ENCODE results near the gene HSD17B10. TPM values are rescaled to one million over a fixed set of nuclear protein-coding genes. Genes with fewer than 3 reads are reported as not detected.
"Not testable (repeated sequence)": the region's sequence is repeated elsewhere in the genome, so short reads cannot be mapped to it uniquely, and the experiment has no call there.

HSD17B10 gene
- 69.0 and 84.7 TPM in 2 replicates for total RNA-seq (2012; rRNA removed)

DNA sequence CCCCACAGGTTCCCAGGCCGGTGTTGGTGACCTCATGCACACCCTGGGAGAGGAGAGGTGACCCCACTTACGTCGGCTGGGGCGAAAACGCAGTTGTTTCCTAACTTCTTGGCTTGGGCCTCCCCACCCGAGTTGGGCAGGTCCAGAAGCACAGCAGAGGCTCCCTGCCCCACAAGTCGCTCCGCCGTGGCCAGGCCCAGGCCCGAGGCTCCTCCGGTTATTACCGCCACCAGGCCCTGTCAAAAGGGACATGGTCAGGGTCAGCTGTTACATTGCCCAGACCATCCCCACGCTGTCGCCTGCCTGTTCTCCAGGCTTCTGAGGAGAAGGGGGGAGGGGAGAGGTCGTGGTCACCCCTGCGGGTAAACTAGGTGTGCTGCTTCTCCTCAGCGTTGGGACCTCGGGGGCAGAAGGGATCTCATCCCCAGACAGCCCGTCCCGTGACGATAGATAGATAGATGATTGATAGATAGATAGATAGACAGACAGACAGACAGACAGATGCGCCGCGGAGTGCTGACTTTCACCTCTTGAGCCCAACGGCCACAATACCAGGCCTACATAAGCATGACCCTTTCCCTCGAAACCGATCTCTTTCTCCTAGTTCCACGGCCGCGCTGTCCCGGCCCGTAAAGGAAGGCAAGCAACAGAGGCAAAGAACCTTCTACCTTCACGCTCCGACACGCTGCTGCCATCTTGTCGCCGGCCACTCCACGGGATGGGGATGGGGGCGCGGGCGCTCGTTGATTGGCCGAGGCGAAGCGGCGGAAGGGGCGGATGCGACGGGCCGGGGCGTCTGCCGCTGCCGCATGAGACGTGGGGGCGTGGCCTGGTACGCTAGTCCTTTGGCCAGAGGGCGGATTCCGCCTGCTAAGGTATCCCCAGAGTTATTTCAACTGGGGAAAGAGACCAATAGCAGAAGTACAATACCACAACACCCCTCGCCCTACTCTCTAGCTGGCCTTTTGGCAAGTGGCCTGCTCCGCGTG lies at the start of gene HSD17B10:
Gene HSD17B10, minus strand, starts transcription at position 720 of the 989 bp plus-strand sequence. Its CDS starts 25 bp downstream, at position 695.
- Histone ChIP-seq H3K36me3 (ENCODE audit: insufficient read depth, low read length) (no peaks in the 10 kb centered on the region), H3K4me3 (ENCODE audit: low read length) (peak within 1 kb of the TSS; percentile 89), H3K9ac (ENCODE audit: low read depth, low read length) (peak within 1 kb of the TSS; percentile 93), H3K4me2 (ENCODE audit: low read length) (peak within 1 kb of the TSS; percentile 82), H3K4me1 (ENCODE audit: control insufficient read depth, insufficient read depth, low read length) (peaks cover 4% of the 10 kb centered on the region), H3K27me3 (ENCODE audit: control insufficient read depth, insufficient read depth, low read length) (peaks cover 32% of the 10 kb centered on the region), H3K9me3 (replicated peaks; ENCODE audit: low read length) (no peaks in the 10 kb centered on the region)

GRCh38 chrX:53483416-53483815 lies 49.2 kb upstream of the HSD17B10 start:
- no peak overlapping the region for H3K4me2 ChIP-seq (ENCODE audit: low read length)
- H3K27me3 ChIP-seq (ENCODE audit: control insufficient read depth, insufficient read depth, low read length), result peaks cover 47% of the 10 kb centered on the region
- no peaks in the 10 kb centered on the region for H3K4me1 ChIP-seq (ENCODE audit: control insufficient read depth, insufficient read depth, low read length)
- H3K4me3 ChIP-seq (ENCODE audit: low read length), result no peak overlapping the region
- H3K9ac ChIP-seq (ENCODE audit: low read depth, low read length), result no peak overlapping the region
- H3K36me3 ChIP-seq (ENCODE audit: insufficient read depth, low read length), result no peaks in the 10 kb centered on the region
- no peaks in the 10 kb centered on the region for H3K9me3 ChIP-seq (replicated peaks; ENCODE audit: low read length)

GRCh38 chrX:53481816-53482465 lies 47.8 kb upstream of the HSD17B10 start:
- peak overlapping the region; percentile 18 for H3K4me2 ChIP-seq (ENCODE audit: low read length)
- H3K36me3 ChIP-seq (ENCODE audit: insufficient read depth, low read length), result no peaks in the 10 kb centered on the region
- H3K9ac ChIP-seq (ENCODE audit: low read depth, low read length), result no peak overlapping the region
- no peaks in the 10 kb centered on the region for H3K9me3 ChIP-seq (replicated peaks; ENCODE audit: low read length)
- H3K4me3 ChIP-seq (ENCODE audit: low read length), result no peak overlapping the region
- peaks cover 42% of the 10 kb centered on the region for H3K27me3 ChIP-seq (ENCODE audit: control insufficient read depth, insufficient read depth, low read length)
- peaks cover 4% of the 10 kb centered on the region for H3K4me1 ChIP-seq (ENCODE audit: control insufficient read depth, insufficient read depth, low read length)

GRCh38 chrX:53481093-53481492 lies 46.9 kb upstream of the HSD17B10 start:
- H3K9ac ChIP-seq (ENCODE audit: low read depth, low read length), result no peak overlapping the region
- H3K36me3 ChIP-seq (ENCODE audit: insufficient read depth, low read length), result no peaks in the 10 kb centered on the region
- H3K9me3 ChIP-seq (replicated peaks; ENCODE audit: low read length), result no peaks in the 10 kb centered on the region
- H3K4me3 ChIP-seq (ENCODE audit: low read length), result no peak overlapping the region
- H3K4me1 ChIP-seq (ENCODE audit: control insufficient read depth, insufficient read depth, low read length), result peaks cover 11% of the 10 kb centered on the region
- H3K4me2 ChIP-seq (ENCODE audit: low read length), result no peak overlapping the region
- peaks cover 42% of the 10 kb centered on the region for H3K27me3 ChIP-seq (ENCODE audit: control insufficient read depth, insufficient read depth, low read length)

- H3K36me3 ChIP-seq (ENCODE audit: insufficient read depth, low read length), result no peaks in the 10 kb centered on the region
- H3K27me3 ChIP-seq (ENCODE audit: control insufficient read depth, insufficient read depth, low read length), result peaks cover 34% of the 10 kb centered on the region
- H3K4me1 ChIP-seq (ENCODE audit: control insufficient read depth, insufficient read depth, low read length), result peaks cover 17% of the 10 kb centered on the region
- H3K9ac ChIP-seq (ENCODE audit: low read depth, low read length), result no peak overlapping the region
- H3K9me3 ChIP-seq (replicated peaks; ENCODE audit: low read length), result no peaks in the 10 kb centered on the region
- H3K4me3 ChIP-seq (ENCODE audit: low read length), result no peak overlapping the region
- H3K4me2 ChIP-seq (ENCODE audit: low read length), result no peak overlapping the region
Observed at GRCh38 chrX:53479301-53479700, 45.1 kb upstream of the HSD17B10 start.

GRCh38 chrX:53476371-53476770 lies 42.2 kb upstream of the HSD17B10 start:
- no peaks in the 10 kb centered on the region for H3K36me3 ChIP-seq (ENCODE audit: insufficient read depth, low read length)
- H3K27me3 ChIP-seq (ENCODE audit: control insufficient read depth, insufficient read depth, low read length), result peaks cover 29% of the 10 kb centered on the region
- peak overlapping the region; percentile 53 for H3K4me2 ChIP-seq (ENCODE audit: low read length)
- H3K9me3 ChIP-seq (replicated peaks; ENCODE audit: low read length), result no peaks in the 10 kb centered on the region
- no peak overlapping the region for H3K4me3 ChIP-seq (ENCODE audit: low read length)
- H3K9ac ChIP-seq (ENCODE audit: low read depth, low read length), result no peak overlapping the region
- peaks cover 23% of the 10 kb centered on the region for H3K4me1 ChIP-seq (ENCODE audit: control insufficient read depth, insufficient read depth, low read length)

DNA sequence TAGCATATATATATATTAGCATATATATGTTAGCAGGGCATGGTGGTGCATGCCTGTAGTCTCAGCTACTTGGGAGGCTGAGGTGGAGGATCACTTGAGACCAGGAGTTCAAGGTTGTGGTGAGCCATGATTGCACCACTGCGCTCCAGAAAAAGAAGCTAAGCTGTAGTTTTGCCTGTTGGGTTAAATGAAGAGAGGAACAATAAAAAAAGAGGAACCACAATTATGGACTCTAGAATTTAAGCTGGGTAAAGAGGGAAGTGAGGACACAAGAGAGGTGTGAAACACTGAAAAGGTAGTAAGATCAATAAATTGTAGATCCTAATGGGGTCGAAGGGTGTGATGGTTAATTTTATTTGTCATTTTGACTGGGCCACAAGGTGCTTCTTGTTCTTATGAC lies 40.5 kb upstream of the HSD17B10 start:
- Histone ChIP-seq H3K4me3 (ENCODE audit: low read length) (no peak overlapping the region), H3K4me2 (ENCODE audit: low read length) (no peak overlapping the region), H3K9me3 (replicated peaks; ENCODE audit: low read length) (no peaks in the 10 kb centered on the region), H3K9ac (ENCODE audit: low read depth, low read length) (no peak overlapping the region), H3K36me3 (ENCODE audit: insufficient read depth, low read length) (no peaks in the 10 kb centered on the region), H3K4me1 (ENCODE audit: control insufficient read depth, insufficient read depth, low read length) (peaks cover 23% of the 10 kb centered on the region), H3K27me3 (ENCODE audit: control insufficient read depth, insufficient read depth, low read length) (peaks cover 27% of the 10 kb centered on the region)

DNA sequence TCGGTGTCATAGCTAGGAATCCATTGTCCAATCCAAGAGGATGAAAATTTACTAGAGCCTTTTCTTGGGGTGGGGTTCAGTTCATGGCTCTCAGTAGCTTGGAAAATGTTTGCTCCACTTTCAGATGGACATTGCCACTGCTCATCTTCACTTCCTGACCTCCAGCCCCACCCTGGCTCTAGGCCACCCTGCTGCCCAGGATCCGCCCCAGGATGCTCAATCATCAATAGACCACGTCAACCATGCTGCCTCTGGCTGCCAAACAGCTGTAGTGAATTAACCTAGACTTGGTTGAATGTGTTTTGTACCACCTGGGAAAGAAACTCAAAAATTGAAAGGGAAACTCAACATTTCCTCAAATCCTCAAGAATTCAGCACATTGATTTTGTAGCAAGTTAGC lies 37.2 kb upstream of the HSD17B10 start:
- Histone ChIP-seq H3K9me3 (replicated peaks; ENCODE audit: low read length) (no peaks in the 10 kb centered on the region), H3K36me3 (ENCODE audit: insufficient read depth, low read length) (no peaks in the 10 kb centered on the region), H3K27me3 (ENCODE audit: control insufficient read depth, insufficient read depth, low read length) (peaks cover 26% of the 10 kb centered on the region), H3K4me3 (ENCODE audit: low read length) (no peak overlapping the region), H3K4me2 (ENCODE audit: low read length) (no peak overlapping the region), H3K4me1 (ENCODE audit: control insufficient read depth, insufficient read depth, low read length) (peaks cover 15% of the 10 kb centered on the region), H3K9ac (ENCODE audit: low read depth, low read length) (no peak overlapping the region)

- H3K4me1 ChIP-seq (ENCODE audit: control insufficient read depth, insufficient read depth, low read length); H3K4me3 ChIP-seq (ENCODE audit: low read length); H3K4me2 ChIP-seq (ENCODE audit: low read length); H3K9me3 ChIP-seq (replicated peaks; ENCODE audit: low read length); H3K9ac ChIP-seq (ENCODE audit: low read depth, low read length); H3K36me3 ChIP-seq (ENCODE audit: insufficient read depth, low read length): not testable (repeated sequence)
- H3K27me3 ChIP-seq (ENCODE audit: control insufficient read depth, insufficient read depth, low read length), result peaks cover 23% of the 10 kb centered on the region
Observed at GRCh38 chrX:53468659-53469058, 34.5 kb upstream of the HSD17B10 start.

DNA sequence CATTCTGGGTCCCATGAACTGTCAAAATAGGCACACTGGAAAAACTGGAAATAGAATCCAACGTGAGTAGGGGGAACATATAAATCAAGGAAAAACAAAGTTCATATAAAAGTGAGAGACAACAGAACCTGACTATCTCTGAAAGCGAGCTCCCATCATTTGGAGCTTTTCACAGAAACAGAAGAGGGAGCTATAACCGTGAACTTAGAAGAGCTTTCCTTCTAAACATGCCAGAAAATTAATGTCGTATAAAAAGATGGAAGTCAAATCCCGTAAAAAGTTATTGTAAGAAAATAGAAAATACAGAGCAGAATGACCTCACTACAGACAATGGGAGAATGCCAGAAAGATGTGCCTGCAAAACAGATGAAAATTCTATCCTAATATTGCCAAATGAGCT lies 23.9 kb upstream of the HSD17B10 start:
- Histone ChIP-seq H3K27me3 (ENCODE audit: control insufficient read depth, insufficient read depth, low read length) (peaks cover 11% of the 10 kb centered on the region), H3K9me3 (replicated peaks; ENCODE audit: low read length) (no peaks in the 10 kb centered on the region), H3K4me3 (ENCODE audit: low read length) (no peak overlapping the region), H3K36me3 (ENCODE audit: insufficient read depth, low read length) (no peaks in the 10 kb centered on the region), H3K4me2 (ENCODE audit: low read length) (no peak overlapping the region), H3K9ac (ENCODE audit: low read depth, low read length) (no peak overlapping the region), H3K4me1 (ENCODE audit: control insufficient read depth, insufficient read depth, low read length) (peaks cover 5% of the 10 kb centered on the region)

GRCh38 chrX:53456254-53456653 lies 22.1 kb upstream of the HSD17B10 start:
- Histone ChIP-seq H3K9me3 (replicated peaks; ENCODE audit: low read length) (no peaks in the 10 kb centered on the region), H3K4me3 (ENCODE audit: low read length) (no peak overlapping the region), H3K4me2 (ENCODE audit: low read length) (peak overlapping the region; percentile 22), H3K36me3 (ENCODE audit: insufficient read depth, low read length) (no peaks in the 10 kb centered on the region), H3K9ac (ENCODE audit: low read depth, low read length) (no peak overlapping the region), H3K27me3 (ENCODE audit: control insufficient read depth, insufficient read depth, low read length) (peaks cover 7% of the 10 kb centered on the region), H3K4me1 (ENCODE audit: control insufficient read depth, insufficient read depth, low read length) (peaks cover 5% of the 10 kb centered on the region)

All from skeletal muscle satellite cell (primary cell).